HG03025 (cell line): Measurements from ENCODE around the gene PER3.

Experiments used
- ATAC-seq: cut with Tn5 transposase; IDR thresholded peaks from one replicate; pipeline ENCODE4 v1.9.1; 2021; ENCODE audit warnings: mild to moderate bottlenecking, moderate library complexity; ENCODE audit not compliant: unreplicated experiment, low FRiP score

PER3 gene

GRCh38 chr1:7827126-7827955 is 43.2 kb downstream of the PER3 start:
- no peak for ATAC-seq

DNA sequence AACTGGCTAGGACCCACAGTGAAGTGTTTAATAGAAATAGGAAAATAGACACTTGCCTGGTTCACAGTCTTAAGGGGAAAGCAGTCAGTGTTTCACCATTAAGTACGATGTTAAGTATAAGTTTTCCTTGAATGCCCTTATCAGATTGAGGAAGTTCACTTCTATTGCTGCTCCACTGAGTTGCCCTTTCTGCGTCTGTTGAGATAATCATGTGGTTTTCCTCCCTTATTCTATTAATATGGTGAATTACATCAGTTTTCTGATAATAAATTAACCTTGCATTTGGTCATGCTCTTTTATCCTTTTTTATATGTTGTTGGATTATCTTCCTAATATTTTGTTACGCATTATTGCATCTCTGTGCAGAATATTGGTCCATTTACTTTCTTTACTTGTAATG is 47.4 kb downstream of the PER3 start:
- no peak for ATAC-seq

- no peak for ATAC-seq
Measured at GRCh38 chr1:7833035-7833434, 48.9 kb downstream of the PER3 start.

DNA sequence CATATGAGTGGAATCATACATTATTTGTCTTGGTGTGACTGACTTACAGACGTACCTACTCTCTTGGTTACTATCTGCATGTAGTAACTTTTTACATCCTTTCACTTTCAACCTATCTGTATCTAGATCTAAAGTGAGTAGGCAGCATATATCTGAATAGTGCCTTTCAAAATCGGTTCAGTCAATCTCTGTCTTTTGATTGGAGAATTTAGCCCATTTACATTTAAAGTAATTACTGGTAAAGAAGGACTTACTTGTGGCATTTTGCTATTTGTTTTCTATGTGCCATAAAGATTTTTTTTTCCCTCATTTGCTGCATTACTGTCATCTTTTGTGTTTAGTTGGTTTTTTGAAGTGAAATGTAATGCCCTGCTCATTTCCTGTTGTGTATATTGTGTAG is 54.6 kb downstream of the PER3 start:
- ATAC-seq, result no peak

DNA sequence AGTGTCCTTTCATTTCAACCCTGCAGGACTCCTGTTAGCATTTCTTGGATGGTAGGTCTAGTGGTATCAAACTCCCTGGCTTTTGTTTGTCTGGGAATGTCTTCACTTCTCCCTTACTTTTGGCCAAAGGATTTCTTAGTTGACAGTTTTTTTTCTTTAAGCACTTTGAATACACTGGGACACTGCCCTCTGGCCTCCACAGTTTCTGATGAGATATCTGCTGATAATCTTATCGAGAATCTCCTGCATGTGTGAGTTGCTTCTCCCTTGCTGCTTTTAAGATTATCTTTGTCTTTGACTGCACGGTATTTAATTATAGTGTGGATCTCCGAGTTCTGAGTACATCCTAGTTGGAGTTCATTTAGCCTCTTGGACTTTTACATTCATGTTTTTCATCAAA is 55.4 kb downstream of the PER3 start:
- ATAC-seq, result no peak

DNA sequence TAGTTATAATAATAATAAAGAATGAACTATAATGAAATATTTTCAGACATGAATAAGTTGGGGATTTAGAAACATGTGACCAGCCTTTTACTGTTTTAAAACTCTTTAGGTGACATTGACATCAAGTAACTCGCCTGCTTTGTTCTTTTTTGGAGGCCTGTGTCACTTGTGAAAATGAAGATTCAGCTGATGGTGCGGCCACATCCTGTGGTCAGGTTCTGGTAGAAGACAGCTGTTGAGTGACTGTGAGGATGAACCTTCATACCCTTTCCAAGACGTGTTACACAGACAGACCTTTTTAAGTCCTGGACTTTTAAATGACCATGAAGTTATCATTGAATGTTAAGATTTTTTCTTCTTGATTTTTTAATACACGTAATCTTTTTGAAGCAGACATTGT is 58.4 kb downstream of the PER3 start:
- no peak for ATAC-seq

DNA sequence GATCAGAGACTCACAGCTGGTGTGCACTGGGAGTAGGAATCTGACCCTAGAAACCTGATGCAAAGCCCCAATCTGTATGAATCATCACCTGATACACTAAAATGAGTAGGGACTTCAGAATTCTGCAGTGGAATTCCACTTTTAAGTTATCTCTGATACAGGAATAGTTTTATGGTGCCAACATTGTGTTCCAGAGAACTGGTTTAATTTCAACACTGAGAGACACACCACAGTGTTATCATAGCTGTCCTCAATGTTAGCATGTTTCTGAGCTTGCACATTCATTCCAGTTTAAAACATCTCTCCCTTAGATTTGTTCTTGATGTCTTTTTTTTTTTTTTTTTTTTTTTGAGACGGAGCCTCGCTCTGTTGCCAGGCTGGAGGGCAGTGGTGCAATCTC is 61.7 kb downstream of the PER3 start:
- ATAC-seq, result no peak

DNA sequence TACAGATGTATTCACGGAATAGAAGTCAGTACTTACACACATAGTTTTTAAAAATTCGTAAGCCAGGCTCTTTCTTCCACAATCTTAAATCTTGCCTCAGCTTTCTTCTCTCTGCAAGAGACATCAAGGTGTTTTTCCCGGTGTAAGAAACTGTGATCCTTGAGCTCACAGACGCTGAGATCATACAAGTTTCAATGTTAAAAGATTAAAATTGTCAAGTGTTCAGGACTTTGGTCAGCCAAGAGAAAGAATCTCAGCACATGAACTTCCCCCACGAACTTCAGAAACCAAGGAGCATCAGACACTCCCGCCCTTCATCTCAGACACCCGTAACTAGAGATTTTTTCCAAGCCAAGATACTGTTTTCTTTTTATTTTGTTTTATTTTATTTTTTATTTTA is 62.6 kb downstream of the PER3 start:
- ATAC-seq, result no peak

GRCh38 chr1:7847599-7847998 is 63.5 kb downstream of the PER3 start:
- ATAC-seq, result no peak

DNA sequence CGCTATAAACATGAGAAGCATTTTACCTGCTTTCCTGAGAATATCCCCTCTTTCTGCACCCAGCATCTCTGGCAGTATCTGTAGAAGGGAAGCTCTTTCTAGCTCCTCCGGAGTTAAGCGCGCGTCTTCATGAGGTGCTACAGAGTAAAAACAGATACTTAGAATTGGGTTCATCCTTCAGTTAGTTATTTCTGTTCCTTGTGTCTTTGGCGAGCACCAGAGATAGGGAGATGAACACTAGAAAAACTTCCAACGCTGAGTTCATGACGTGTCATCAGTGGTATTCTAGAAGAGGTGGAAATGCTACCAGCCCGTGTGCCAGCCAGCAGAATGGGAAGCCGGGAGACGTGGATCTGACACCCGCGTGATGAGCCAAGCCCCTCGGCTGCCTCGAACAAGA is 66.7 kb downstream of the PER3 start:
- no peak for ATAC-seq

DNA sequence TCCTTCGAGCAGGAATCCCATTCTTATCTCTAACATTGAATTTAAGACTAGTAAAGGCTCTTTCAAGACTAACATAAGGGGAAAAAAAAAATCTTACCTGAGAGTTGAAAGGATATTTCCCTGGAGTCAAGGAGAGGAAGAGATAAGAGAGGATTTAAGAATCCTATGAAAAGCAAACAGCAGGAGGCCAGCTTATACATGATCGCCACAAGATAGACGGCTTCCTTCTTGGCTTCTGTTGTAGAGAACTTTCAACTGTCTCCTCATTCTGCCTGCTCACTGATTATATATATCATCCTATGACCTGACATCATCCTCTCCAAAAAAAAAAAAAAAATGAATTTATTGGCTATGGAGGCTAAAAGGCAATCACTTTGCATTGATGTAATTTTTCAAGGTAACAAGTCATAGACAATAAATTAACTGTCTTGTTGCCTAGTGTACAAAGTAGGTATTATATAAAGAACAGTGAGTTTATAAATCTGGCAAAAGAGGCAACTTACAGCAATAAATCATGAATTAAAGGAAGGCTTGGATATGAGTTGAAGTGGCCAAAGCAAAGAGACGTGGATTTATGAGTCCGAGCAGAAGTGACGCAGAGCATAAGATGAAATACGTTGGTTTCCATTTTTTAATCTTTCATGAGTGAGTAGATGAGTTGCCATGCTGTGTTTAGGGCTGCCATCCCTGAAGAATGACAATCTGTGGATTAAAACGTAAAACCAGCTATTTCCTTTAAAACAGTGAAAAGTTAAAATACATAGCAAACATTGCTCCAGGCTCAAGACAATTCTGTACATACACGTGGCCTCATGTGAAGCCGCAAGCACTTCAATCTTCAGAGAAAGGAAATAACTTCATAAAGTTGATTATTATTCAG is 69.0 kb downstream of the PER3 start, which contains the start of gene UTS2:
Gene UTS2 (minus strand): TSS at position 262 of the 880 bp plus-strand sequence. CDS start 62 bp downstream, at position 200.
- no peak for ATAC-seq

DNA sequence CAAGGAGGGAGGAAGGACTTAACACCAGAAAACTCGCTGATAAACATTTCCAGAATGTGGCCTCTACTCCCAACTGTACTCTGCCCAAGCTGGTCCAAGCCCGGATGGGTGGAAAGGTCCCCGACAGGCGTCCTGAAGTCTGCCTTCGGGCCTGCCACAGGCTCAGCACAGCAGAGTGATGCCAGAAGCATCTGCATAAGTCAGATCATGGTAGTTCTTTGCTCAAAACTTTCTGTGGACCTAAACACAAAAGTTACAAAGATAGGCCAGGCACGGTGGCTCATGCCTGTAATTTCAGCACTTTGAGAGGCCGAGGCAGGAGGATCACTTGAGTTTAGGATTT is 69.6 kb downstream of the PER3 start:
- ATAC-seq, result no peak

- no peak for ATAC-seq
Measured at GRCh38 chr1:7856345-7856744, 72.3 kb downstream of the PER3 start.

GRCh38 chr1:7857000-7857399 is 72.9 kb downstream of the PER3 start:
- no peak for ATAC-seq

DNA sequence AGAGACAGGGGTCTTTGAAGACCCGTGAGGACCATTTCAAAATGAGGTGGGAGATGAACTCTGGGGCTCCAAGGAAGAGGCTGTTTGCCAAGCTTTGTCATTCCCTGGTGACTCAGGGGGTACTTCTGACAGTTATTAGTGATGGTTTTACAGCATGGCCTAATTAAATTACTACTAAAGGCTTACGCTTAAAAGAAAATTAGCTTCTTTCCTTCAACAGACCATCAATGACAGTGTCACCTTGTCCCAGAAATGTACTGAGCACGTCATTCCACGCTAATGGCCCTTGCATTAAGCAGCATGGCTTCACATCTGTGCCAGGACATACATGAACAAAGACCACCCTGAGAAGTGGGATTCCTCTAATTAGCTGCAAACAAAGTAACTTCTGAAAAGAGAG is 73.9 kb downstream of the PER3 start:
- no peak for ATAC-seq

DNA sequence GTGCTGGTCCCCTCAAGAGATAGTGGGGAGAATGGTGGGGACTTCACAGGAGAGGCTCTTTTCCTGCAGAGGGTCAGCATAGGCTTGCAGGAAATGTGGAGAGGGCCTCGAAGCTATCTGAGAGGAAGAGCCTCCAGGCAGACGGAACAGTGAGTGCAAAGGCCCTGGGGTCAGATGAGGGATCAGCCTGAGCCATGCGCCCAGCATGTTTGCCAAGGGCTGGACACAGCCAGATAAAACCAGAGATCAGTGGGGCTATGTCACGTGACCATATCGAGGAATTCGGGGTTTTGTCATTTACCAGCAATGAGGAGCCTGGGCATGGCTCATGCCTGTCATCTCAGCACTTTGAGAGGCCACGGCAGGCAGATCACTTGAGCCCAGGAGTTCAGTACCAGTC is 75.3 kb downstream of the PER3 start:
- ATAC-seq, result no peak

DNA sequence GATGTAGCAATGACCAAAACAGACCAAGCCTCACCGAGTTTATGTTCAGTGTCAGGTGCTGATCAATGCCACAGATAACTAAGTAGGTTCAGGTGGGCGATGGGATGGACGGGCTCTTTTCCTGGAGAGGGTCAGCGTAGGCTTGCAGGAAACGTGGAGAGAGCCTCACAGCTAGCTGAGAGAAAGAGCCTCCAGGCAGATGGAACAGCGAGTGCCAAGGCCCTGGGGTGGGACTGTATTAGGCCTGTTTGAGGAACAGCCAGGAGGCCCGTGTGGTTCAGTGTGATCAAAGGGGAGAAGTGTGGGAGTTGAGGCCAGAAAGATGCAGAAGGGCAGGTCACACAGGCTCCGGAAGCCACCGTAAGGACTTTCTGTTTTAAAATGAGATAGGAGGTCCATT is 76.0 kb downstream of the PER3 start:
- no peak for ATAC-seq

DNA sequence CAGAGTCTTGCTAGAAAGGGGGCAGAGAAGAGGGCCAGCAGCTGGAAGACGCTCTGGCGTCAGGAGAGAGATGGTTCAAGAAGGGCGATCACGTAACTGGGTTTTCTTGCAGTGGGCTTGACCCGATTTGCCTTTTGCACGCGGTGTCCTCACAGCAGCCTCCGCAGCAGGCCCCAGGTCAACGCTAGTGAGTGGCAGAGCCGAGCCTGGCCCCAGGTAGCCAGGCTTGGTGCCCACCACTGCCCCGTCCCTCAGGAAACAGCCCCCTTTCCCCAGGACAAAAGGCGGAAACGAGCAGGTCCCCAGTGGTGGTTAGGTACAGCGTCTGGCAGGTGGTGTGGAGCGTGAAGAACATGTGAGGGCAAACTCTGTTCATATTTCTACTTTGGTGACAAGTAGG is 77.4 kb downstream of the PER3 start:
- ATAC-seq, result no peak

DNA sequence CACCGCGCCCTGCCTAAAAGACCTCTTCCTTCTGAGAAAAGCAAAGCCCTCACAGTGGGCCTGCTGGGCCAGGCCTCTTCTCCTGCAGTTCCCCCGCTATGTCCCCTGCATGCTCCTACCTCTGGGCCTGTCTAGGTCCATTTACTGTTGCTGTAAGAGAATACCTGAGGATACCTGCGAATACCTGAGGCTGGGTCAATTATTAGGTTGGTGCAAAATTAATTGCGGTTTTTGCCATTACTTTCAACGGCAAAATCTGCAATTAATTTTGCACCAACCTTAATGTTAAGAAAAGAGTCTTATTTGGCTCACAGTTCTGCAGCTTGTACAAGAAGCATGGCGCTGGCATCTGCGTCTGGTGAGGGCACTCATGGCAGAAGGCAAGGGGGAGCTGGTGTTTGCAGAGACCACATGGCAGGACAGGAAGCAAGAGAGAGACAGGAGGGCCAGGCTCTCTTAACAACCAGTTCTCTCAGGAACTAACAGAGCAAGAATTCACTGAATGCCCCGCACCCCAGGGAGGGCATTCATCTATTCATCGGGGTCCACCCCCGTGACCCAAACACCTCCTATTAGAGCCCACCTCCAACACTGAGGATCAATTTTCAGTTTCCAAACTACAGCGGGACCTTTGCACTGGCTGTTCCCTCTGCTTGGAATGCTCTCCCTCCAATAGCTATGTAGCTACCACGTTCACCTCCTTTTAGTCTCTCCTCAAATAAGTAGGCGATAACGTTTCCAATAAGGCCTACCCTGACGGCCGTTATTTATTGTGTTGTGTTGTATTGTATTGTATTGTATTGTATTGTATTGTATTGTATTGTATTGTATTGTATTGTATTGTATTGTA is 78.3 kb downstream of the PER3 start:
- no peak for ATAC-seq

DNA sequence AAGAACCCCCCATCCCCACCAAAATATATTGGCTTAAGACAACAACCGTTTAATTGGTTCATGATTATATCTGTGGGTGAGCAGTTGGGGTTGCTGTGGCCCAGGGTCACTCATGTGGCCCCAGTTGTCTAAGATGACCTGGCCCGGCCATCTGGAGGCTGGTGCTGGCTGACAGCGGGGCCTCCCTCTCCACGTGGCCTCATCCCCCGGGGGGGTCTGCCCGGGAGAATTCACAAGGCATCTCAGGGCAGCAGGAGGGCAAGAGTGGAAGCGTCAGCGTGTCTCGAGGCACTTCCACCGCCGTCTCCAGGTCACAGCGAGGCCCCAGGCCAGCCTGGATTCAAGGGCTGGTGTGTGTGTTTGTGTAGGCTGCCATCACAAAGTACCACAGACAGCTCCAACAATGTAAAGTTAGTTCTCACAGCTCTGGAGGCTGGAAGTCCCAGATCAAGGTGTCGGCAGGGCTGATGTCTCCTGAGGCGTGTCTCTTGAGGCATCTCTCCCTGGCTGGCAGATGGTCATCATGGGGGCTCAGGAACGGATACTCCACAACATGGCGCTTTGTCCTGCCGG is 79.8 kb downstream of the PER3 start:
- ATAC-seq, result no peak

DNA sequence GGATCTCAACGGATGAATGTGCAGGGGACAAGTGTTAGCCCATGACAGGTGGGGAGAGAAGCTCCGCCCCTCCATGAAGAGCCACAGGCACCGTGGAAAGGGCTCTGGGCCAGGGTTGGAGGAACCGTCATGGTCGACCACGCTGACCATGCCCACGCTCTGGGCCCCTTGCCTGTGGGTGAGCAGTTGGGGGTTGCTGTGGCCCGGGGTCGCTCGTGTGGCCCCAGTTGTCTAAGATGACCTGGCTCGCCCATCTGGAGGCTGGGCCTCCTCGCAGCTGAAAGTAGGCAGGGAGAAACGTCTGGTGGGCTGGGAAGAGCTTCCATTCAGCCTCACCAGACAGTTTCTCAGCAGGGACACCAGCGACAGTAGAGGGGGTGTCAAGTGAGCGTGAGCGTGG is 81.9 kb downstream of the PER3 start:
- ATAC-seq, result no peak
